Smooth muscle cell (in vitro differentiated cells): Measurements from ENCODE around the gene HDAC4. TPM values are rescaled to one million over a fixed set of nuclear protein-coding genes. Genes with fewer than 3 reads are reported as not detected.

Experiments used
- DNase-seq: peaks from one replicate; lab custom pipeline; 2025; ENCODE audit not compliant: unreplicated experiment; lab: John Stamatoyannopoulos, UW
- H2AFZ ChIP-seq: fragments of 200-600 bp; sonication (generic); 2 replicates; pipeline ENCODE4 v1.6.0; 2016; ENCODE audit warnings: antibody characterized with exemption, low read depth, mild to moderate bottlenecking
- H3F3A ChIP-seq: fragments of 200-600 bp; sonication (generic); 2 replicates; pipeline ENCODE4 v1.6.0; 2017; ENCODE audit warnings: antibody characterized with exemption, low read depth
- H3K27ac ChIP-seq: fragments of 200-600 bp; sonication (generic); 2 replicates; pipeline ENCODE4 v1.5.1; 2016; ENCODE audit warnings: low read depth, mild to moderate bottlenecking
- H3K27me3 ChIP-seq: fragments of 200-600 bp; sonication (generic); 2 replicates; pipeline ENCODE4 v1.6.1; 2016; ENCODE audit warnings: low read depth, mild to moderate bottlenecking
- H3K36me3 ChIP-seq: fragments of 200-600 bp; sonication (generic); 2 replicates; pipeline ENCODE4 v1.5.1; 2016; ENCODE audit warnings: low read depth
- H3K4me1 ChIP-seq: fragments of 200-600 bp; sonication (generic); 2 replicates; pipeline ENCODE4 v1.5.1; 2016; ENCODE audit warnings: low read depth
- H3K4me2 ChIP-seq: fragments of 200-600 bp; sonication (generic); 2 replicates; pipeline ENCODE4 v1.6.0; 2016; ENCODE audit warnings: mild to moderate bottlenecking
- H3K4me3 ChIP-seq: fragments of 200-600 bp; sonication (generic); 2 replicates; pipeline ENCODE4 v1.5.1; 2016; ENCODE audit warnings: mild to moderate bottlenecking
- H3K79me2 ChIP-seq: fragments of 200-600 bp; sonication (generic); 2 replicates; pipeline ENCODE4 v1.6.0; 2016; ENCODE audit warnings: low read depth, mild to moderate bottlenecking
- H3K9ac ChIP-seq: fragments of 200-600 bp; sonication (generic); 2 replicates; pipeline ENCODE4 v1.6.0; 2016; ENCODE audit warnings: low read depth
- H3K9me3 ChIP-seq: fragments of 200-600 bp; sonication (generic); replicated peaks from 2 replicates; pipeline ENCODE4 v1.5.1; 2016; ENCODE audit warnings: low read depth
- H4K20me1 ChIP-seq: fragments of 200-600 bp; sonication (generic); 2 replicates; pipeline ENCODE4 v1.6.0; 2016; ENCODE audit warnings: low read depth
- CTCF ChIP-seq: fragments of 200-600 bp; sonication (generic); IDR thresholded peaks from 2 replicates; pipeline ENCODE4 v1.5.1; 2017; ENCODE audit warnings: borderline replicate concordance, mild to moderate bottlenecking, antibody characterized with exemption; ENCODE audit not compliant: insufficient read depth, poor library complexity, severe bottlenecking
- WGBS: methylation state at CpG from one replicate; pipeline ENCODE4 v1.1.7; 2016; ENCODE audit warnings: low lambda C conversion rate; 5-methylcytosine and 5-hydroxymethylcytosine counted together
- polyA plus RNA-seq: library from polyadenylated mRNA; unstranded; fragments of >200 nt; fragmentation: Nextera tagmentation; extraction: Ambion mirVana; gene quantifications from 2 replicates; pipeline ENCODE4 v1.2.1, GENCODE V29; 2016
- total RNA-seq: library from RNA; depleted of rRNA; stranded (reverse); fragments of >200 nt; gene quantifications from 2 replicates; pipeline ENCODE4 v1.2.3, GENCODE V29; 2014

Gene HDAC4
- total and polyA plus RNA-seq, 2 experiments from 2014 or later = 6.2 to 35.7 TPM

- peaks cover 14% of the 10 kb centered on the region for H3K4me1 ChIP-seq
- H3K4me2 ChIP-seq = no peak overlapping the region
- no peak overlapping the region for H3K9ac ChIP-seq
- H3K4me3 ChIP-seq = no peak overlapping the region
- TF ChIP-seq CTCF = no peak
- DNase-seq = no peak
- peaks cover 55% of the 10 kb centered on the region for H4K20me1 ChIP-seq
- H2AFZ ChIP-seq = no peak overlapping the region
- H3F3A ChIP-seq = no peaks in the 10 kb centered on the region
- no peaks in the 10 kb centered on the region for H3K36me3 ChIP-seq
- WGBS = 95% methylated on average over 7 of the region's 7 CpGs
- peaks cover 56% of the 10 kb centered on the region for H3K79me2 ChIP-seq
- no peaks in the 10 kb centered on the region for H3K27me3 ChIP-seq
- no peak overlapping the region for H3K27ac ChIP-seq
- H3K9me3 ChIP-seq = no peaks in the 10 kb centered on the region
Measured at GRCh38 chr2:239215988-239216613, 184.7 kb downstream of the HDAC4 start.

GRCh38 chr2:239215136-239215925 is 185.5 kb downstream of the HDAC4 start:
- Histone ChIP-seq H4K20me1 (peaks cover 63% of the 10 kb centered on the region), H3K4me3 (no peak overlapping the region), H3K4me2 (no peak overlapping the region), H3K9ac (no peak overlapping the region), H3K36me3 (no peaks in the 10 kb centered on the region), H2AFZ (no peak overlapping the region), H3K9me3 (no peaks in the 10 kb centered on the region), H3K27ac (no peak overlapping the region), H3K79me2 (peaks cover 56% of the 10 kb centered on the region), H3F3A (no peaks in the 10 kb centered on the region), H3K27me3 (no peaks in the 10 kb centered on the region), H3K4me1 (peaks cover 21% of the 10 kb centered on the region)
- TF ChIP-seq CTCF = no peak
- 94% methylated on average over 23 of the region's 23 CpGs for WGBS
- no peak for DNase-seq

GRCh38 chr2:239214725-239215124 is 186.1 kb downstream of the HDAC4 start:
- no peak overlapping the region for H3K9ac ChIP-seq
- no peaks in the 10 kb centered on the region for H3F3A ChIP-seq
- H4K20me1 ChIP-seq = peaks cover 69% of the 10 kb centered on the region
- no peaks in the 10 kb centered on the region for H3K27me3 ChIP-seq
- no peak for TF ChIP-seq CTCF
- peaks cover 56% of the 10 kb centered on the region for H3K79me2 ChIP-seq
- no peak overlapping the region for H3K27ac ChIP-seq
- no peaks in the 10 kb centered on the region for H3K9me3 ChIP-seq
- H3K4me2 ChIP-seq = no peak overlapping the region
- DNase-seq = no peak
- peaks cover 27% of the 10 kb centered on the region for H3K4me1 ChIP-seq
- H3K4me3 ChIP-seq = no peak overlapping the region
- H2AFZ ChIP-seq = no peak overlapping the region
- WGBS = 88% methylated on average over 9 of the region's 9 CpGs
- no peaks in the 10 kb centered on the region for H3K36me3 ChIP-seq
